HepG2 (cell line): ENCODE data around the gene SPAG7. TPM values are rescaled to one million over a fixed set of nuclear protein-coding genes. Genes with fewer than 3 reads are reported as not detected.

Experiments
- AFF4 ChIP-seq: sonication (generic); formaldehyde crosslinking; IDR thresholded peaks from 2 replicates; pipeline ENCODE4 v1.4.0; 2020; ENCODE audit warnings: missing genetic modification reagents
- CCDC6 ChIP-seq: sonication (generic); formaldehyde crosslinking; IDR thresholded peaks from 2 replicates; pipeline ENCODE4 v1.8.1; 2022; ENCODE audit warnings: mild to moderate bottlenecking, missing genetic modification reagents, moderate library complexity
- CENPBD1 ChIP-seq: sonication (generic); formaldehyde crosslinking; IDR thresholded peaks from 2 replicates; pipeline ENCODE4 v1.8.0; 2022; ENCODE audit warnings: missing genetic modification reagents, low read depth, mild to moderate bottlenecking, borderline replicate concordance
- EHMT2 ChIP-seq: fragments of 200-600 bp; sonication (generic); IDR thresholded peaks from 2 replicates; pipeline ENCODE4 v1.7.0; 2017; ENCODE audit warnings: antibody characterized with exemption, low read depth, low read length, borderline replicate concordance
- FOXA3 ChIP-seq: IDR thresholded peaks from 2 replicates; pipeline ENCODE4 v1.6.1; 2016; ENCODE audit warnings: missing genetic modification reagents, missing compliant biosample characterization
- FOXO1 ChIP-seq: sonication (generic); formaldehyde crosslinking; IDR thresholded peaks from 2 replicates; pipeline ENCODE4 v1.4.0; 2020; ENCODE audit warnings: missing genetic modification reagents
- JUND ChIP-seq: sonication (generic); formaldehyde crosslinking; IDR thresholded peaks from 2 replicates; pipeline ENCODE4 v1.8.0; 2022; ENCODE audit warnings: mild to moderate bottlenecking, missing genetic modification reagents
- MXI1 ChIP-seq: IDR thresholded peaks from 3 replicates; pipeline ENCODE4 v1.6.1; 2012; ENCODE audit warnings: low read depth, low read length, inconsistent platforms, borderline replicate concordance
- SAFB2 ChIP-seq: sonication (generic); formaldehyde crosslinking; IDR thresholded peaks from 2 replicates; pipeline ENCODE4 v1.5.1; 2020; ENCODE audit warnings: missing genetic modification reagents, low read depth, mild to moderate bottlenecking, borderline replicate concordance
- SOX6 ChIP-seq, 2 experiments: fragments of 450-650 bp in 1 of 2; sonication (generic) in 1 of 2; formaldehyde crosslinking in 1 of 2; IDR thresholded peaks; 2 replicates each; pipeline versions ENCODE4 v1.4.0 to v1.6.1; 2017 to 2020; ENCODE audit warnings: antibody characterized with exemption in 1 of 2, mild to moderate bottlenecking in 1 of 2, missing genetic modification reagents in 1 of 2
- TEAD3 ChIP-seq: optimal IDR thresholded peaks from 2 replicates; pipeline ENCODE3; 2016; ENCODE audit warnings: borderline replicate concordance
- ZNF407 ChIP-seq: sonication (generic); formaldehyde crosslinking; IDR thresholded peaks from one replicate; pipeline ENCODE4 v1.5.1; 2020; ENCODE audit warnings: mild to moderate bottlenecking, missing genetic modification reagents; ENCODE audit errors: not compliant biosample characterization
- ZUFSP ChIP-seq: sonication (generic); formaldehyde crosslinking; IDR thresholded peaks from 2 replicates; pipeline ENCODE4 v1.9.0; 2021; ENCODE audit warnings: missing genetic modification reagents, mild to moderate bottlenecking, borderline replicate concordance
- polyA plus RNA-seq, 8 experiments: library from polyadenylated mRNA; depleted of rRNA in 3 of 8; stranded (reverse) in 7 of 8; unstranded in 1 of 8; fragments of >200 nt; fragmentation: Illumina TruSeq in 4 of 8; extraction: Trizol in 4 of 8; gene quantifications; 2 replicates each; pipeline versions ENCODE4 v1.2.1 to v1.2.3, GENCODE V29; 2011 to 2016; ENCODE audit warnings: low read depth in 4 of 8, missing spikeins in 1 of 8, mixed read lengths in 1 of 8; ENCODE audit not compliant: insufficient read depth in 1 of 8
- total RNA-seq, 5 experiments: library from RNA; depleted of rRNA; stranded (reverse); fragments of >200 nt; fragmentation: Illumina TruSeq; extraction: Trizol; gene quantifications; 2 replicates each; pipeline ENCODE4 v1.2.3, GENCODE V29; 2016; ENCODE audit warnings: low read depth in 1 of 5

The SPAG7 gene
- total and polyA plus RNA-seq, 2 of the 13 experiments (the other 11 are each of a cell fraction or from before 2014, with no cell fraction given), result 51.0 to 59.0 TPM

GRCh38 chr17:4920351-4921048 lies 47.1 kb downstream of the SPAG7 start (continued):
- TF ChIP-seq ZNF407 (CRISPR knock-in tag), result no peak
- TF ChIP-seq JUND (CRISPR knock-in tag), result no peak
- TF ChIP-seq CCDC6 (CRISPR knock-in tag), result no peak
- peak; percentile 65 for TF ChIP-seq TEAD3 (CRISPR knock-in tag)
- TF ChIP-seq FOXO1 (CRISPR knock-in tag), result peak; percentile 3; the same call in 1 of the 2 replicates
- 0 out of 2 replicates have a peak, but pooled peaks have one; percentile 16 for TF ChIP-seq FOXA3 (CRISPR knock-in tag)
- TF ChIP-seq SAFB2 (CRISPR knock-in tag), result no peak
- TF ChIP-seq SOX6 (IDR thresholded peaks at IDR 0.05), result no peak
- TF ChIP-seq SOX6 (CRISPR knock-in tag; IDR thresholded peaks at IDR 0.05), result peak; percentile 26; the same call in 1 of the 2 replicates
- no peak for TF ChIP-seq EHMT2
- TF ChIP-seq MXI1, result 0 out of 3 replicates have a peak, but pooled peaks have one; percentile 28
- TF ChIP-seq ZUFSP (CRISPR knock-in tag), result no peak
- TF ChIP-seq CENPBD1 (CRISPR knock-in tag), result no peak
- no peak for TF ChIP-seq AFF4 (CRISPR knock-in tag)
